ENCODE data around the gene CCDC192.
"Not testable (repeated sequence)": the region's sequence is repeated elsewhere in the genome, so short reads cannot be mapped to it uniquely, and the experiment has no call there.

CCDC192 gene

DNA sequence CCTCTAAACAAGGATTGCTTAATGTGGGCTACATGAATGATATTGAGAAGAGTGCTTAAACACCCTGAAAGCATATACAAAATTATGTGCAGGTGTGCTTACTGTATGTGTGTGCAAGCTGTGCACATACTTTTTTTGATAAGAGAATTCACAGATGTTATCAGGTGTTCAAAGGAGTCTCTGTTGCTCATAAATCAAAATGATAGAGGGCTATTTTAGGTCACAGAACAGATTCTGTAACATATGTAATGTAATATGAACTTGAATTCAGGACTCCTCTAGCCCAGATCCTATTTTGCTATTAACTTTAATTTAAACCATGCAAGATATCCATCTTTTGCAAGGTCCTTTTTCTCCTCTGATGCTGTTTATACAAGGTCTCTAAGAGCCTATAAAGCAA, 38.2 kb downstream of the CCDC192 start:
- H3K36me3 ChIP-seq, result no peaks in the 10 kb centered on the region
- no peak overlapping the region for H3K4me3 ChIP-seq (ENCODE audit: low read depth, low read length)
- TF ChIP-seq, protein P1, sequence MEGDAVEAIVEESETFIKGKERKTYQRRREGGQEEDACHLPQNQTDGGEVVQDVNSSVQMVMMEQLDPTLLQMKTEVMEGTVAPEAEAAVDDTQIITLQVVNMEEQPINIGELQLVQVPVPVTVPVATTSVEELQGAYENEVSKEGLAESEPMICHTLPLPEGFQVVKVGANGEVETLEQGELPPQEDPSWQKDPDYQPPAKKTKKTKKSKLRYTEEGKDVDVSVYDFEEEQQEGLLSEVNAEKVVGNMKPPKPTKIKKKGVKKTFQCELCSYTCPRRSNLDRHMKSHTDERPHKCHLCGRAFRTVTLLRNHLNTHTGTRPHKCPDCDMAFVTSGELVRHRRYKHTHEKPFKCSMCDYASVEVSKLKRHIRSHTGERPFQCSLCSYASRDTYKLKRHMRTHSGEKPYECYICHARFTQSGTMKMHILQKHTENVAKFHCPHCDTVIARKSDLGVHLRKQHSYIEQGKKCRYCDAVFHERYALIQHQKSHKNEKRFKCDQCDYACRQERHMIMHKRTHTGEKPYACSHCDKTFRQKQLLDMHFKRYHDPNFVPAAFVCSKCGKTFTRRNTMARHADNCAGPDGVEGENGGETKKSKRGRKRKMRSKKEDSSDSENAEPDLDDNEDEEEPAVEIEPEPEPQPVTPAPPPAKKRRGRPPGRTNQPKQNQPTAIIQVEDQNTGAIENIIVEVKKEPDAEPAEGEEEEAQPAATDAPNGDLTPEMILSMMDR (IDR thresholded peaks at IDR 0.05; ENCODE audit: low read depth, low read length), result no peak
- H3K27me3 ChIP-seq (ENCODE audit: insufficient read depth, low read depth, severe bottlenecking), result no peaks in the 10 kb centered on the region
- H3K27ac ChIP-seq, result no peak overlapping the region
- H3K9me3 ChIP-seq (ENCODE audit: severe bottlenecking), result no peaks in the 10 kb centered on the region
- DNase-seq, result no peak

DNA sequence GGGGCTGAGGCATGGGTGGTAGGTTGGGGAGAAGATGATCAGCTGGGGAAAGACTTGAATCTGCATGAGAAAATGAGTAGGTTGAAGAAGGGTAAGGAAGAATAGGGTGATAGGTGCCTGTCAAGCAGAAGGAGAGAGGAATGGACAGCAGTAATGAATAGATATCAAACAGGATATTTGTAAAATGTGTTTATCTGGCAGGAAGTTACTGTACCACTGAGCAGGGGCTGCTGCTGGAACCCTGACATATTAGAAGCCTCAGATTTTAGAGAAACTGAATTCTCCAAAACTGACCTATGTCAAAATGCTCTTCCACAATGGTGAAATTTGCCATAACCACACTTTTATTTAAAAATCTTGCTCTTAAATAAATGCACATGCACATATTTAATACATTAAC, 41.0 kb downstream of the CCDC192 start:
- no peaks in the 10 kb centered on the region for H3K9me3 ChIP-seq (ENCODE audit: severe bottlenecking)
- no peaks in the 10 kb centered on the region for H3K27me3 ChIP-seq (ENCODE audit: insufficient read depth, low read depth, severe bottlenecking)
- H3K27ac ChIP-seq, result no peak overlapping the region
- no peak overlapping the region for H3K4me3 ChIP-seq (ENCODE audit: low read depth, low read length)
- TF ChIP-seq, protein P1 (IDR thresholded peaks at IDR 0.05; ENCODE audit: low read depth, low read length), result no peak
- no peak for DNase-seq
- no peaks in the 10 kb centered on the region for H3K36me3 ChIP-seq

DNA sequence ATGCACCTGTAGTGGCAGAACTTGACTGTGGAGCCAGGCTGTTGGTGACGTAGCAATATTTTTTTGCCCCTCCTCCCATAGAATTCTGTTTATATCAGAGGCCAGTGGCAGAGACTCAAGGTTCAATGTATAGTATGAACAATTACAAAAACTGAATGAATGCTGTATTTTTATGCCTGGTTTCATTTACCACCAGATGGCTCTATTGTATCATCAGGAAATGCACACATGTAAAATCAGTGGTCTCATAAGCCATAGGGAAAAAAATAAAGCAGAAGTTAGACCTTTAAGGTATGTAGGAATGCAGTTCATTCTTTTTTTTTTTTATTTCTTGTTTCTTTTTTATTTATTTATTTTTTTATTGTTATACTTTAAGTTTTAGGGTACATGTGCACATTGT, 43.6 kb downstream of the CCDC192 start:
- Histone ChIP-seq H3K4me3 (ENCODE audit: low read depth, low read length) (no peak overlapping the region), H3K27ac (no peak overlapping the region), H3K36me3 (no peaks in the 10 kb centered on the region), H3K9me3 (ENCODE audit: severe bottlenecking) (no peaks in the 10 kb centered on the region), H3K27me3 (ENCODE audit: insufficient read depth, low read depth, severe bottlenecking) (no peaks in the 10 kb centered on the region)
- DNase-seq, result no peak
- TF ChIP-seq, protein P1 (IDR thresholded peaks at IDR 0.05; ENCODE audit: low read depth, low read length), result no peak

DNA sequence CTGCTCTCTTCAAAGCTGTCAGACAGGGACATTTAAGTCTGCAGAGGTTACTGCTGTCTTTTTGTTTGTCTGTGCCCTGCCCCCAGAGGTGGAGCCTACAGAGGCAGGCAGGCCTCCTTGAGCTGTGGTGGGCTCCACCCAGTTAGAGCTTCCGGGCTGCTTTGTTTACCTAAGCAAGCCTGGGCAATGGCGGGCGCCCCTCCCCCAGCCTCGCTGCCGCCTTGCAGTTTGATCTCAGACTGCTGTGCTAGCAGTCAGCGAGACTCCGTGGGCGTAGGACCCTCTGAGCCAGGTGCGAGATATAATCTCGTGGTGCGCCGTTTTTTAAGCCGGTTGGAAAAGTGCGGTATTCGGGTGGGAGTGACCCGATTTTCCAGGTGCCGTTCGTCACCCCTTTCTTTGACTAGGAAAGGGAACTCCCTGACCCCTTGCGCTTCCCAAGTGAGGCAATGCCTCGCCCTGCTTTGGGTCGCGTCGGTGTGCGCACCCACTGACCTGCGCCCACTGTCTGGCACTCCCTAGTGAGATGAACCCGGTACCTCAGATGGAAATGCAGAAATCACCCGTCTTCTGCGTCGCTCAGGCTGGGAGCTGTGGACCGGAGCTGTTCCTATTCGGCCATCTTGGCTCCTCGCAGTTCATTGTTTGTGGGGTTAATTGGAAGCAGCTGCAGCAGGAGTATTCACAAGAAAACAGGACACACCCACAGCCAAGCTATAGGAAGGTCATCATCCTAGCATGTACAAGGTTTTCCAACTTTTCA, 49.5 kb downstream of the CCDC192 start:
- H3K4me3 ChIP-seq (ENCODE audit: low read depth, low read length); H3K9me3 ChIP-seq (ENCODE audit: severe bottlenecking); H3K27ac ChIP-seq; DNase-seq; H3K27me3 ChIP-seq (ENCODE audit: insufficient read depth, low read depth, severe bottlenecking); H3K36me3 ChIP-seq: not testable (repeated sequence)

DNA sequence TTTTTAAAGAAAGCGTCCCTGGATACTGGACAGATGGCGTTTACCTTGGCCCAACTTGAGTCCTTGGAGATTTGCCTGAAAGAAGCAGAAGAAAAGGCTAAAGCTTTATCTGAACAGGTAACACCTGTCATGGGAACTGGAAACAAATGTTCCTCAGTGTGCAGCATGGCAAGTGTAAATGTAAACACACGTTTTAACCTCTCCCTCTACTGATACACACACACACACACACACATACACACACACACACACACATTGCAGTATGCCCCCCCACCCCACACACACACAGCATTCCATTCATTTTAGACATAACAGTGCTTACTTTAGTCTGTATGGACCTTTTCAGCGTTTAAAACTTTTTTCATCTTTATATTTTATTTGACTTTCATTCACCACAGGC, 51.1 kb downstream of the CCDC192 start:
- TF ChIP-seq, protein P1 (IDR thresholded peaks at IDR 0.05; ENCODE audit: low read depth, low read length), result no peak
- Histone ChIP-seq H3K27me3 (ENCODE audit: insufficient read depth, low read depth, severe bottlenecking) (no peaks in the 10 kb centered on the region), H3K4me3 (ENCODE audit: low read depth, low read length) (no peak overlapping the region), H3K27ac (no peak overlapping the region), H3K36me3 (no peaks in the 10 kb centered on the region), H3K9me3 (ENCODE audit: severe bottlenecking) (no peaks in the 10 kb centered on the region)
- no peak for DNase-seq

DNA sequence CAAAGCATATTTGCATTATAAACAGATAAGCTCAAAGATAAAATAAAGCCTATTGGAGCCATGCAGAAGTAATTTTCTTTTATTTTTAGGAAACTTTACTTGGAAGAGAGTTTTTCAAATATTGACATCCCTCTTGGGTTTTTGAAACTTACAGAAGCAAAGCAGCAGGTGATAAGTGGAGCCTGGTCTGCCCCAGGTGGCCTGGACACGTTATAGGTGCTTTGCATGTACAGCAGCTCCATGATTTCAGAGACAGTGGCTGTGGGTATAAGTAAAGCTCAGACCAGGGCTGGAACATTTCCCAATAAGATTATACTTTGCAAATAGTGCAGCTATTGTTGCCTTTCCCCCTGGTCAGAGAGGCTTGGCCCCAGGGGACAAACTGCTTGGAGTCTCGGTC, 51.5 kb downstream of the CCDC192 start:
- Histone ChIP-seq H3K9me3 (ENCODE audit: severe bottlenecking) (no peaks in the 10 kb centered on the region), H3K27me3 (ENCODE audit: insufficient read depth, low read depth, severe bottlenecking) (no peaks in the 10 kb centered on the region), H3K36me3 (no peaks in the 10 kb centered on the region), H3K27ac (no peak overlapping the region), H3K4me3 (ENCODE audit: low read depth, low read length) (no peak overlapping the region)
- TF ChIP-seq, protein P1 (IDR thresholded peaks at IDR 0.05; ENCODE audit: low read depth, low read length), result no peak
- DNase-seq, result no peak

Measured in WERI-Rb-1 (cell line).